ENCODE data around the gene TSEN15.

- TF ChIP-seq CTCF (IDR thresholded peaks at IDR 0.05) (no peak), POLR2A (IDR thresholded peaks at IDR 0.05) (no peak)
These were observed 17.8 kb upstream of the TSEN15 start for GRCh38 chr1:184033711-184034167.

Data from heart left ventricle (tissue), 13 donors.